K562 (cell line): ENCODE data around the gene MYL12A. TPM values are rescaled to one million over a fixed set of nuclear protein-coding genes. Genes with fewer than 3 reads are reported as not detected.

Source experiments
- CBFA2T3 ChIP-seq: fragments of 450-650 bp; IDR thresholded peaks from 2 replicates; pipeline ENCODE4 v1.6.1; 2017
- CC2D1A ChIP-seq: fragments of 450-650 bp; IDR thresholded peaks from 2 replicates; pipeline ENCODE4 v1.6.1; 2017; ENCODE audit warnings: mild to moderate bottlenecking
- CHD4 ChIP-seq: fragments of 200-600 bp; sonication (generic); IDR thresholded peaks from 3 replicates; pipeline ENCODE4 v1.6.1; 2012; ENCODE audit warnings: low read depth, mild to moderate bottlenecking, mixed read lengths, low read length, inconsistent platforms; ENCODE audit not compliant: insufficient read depth, insufficient replicate concordance, poor library complexity, severe bottlenecking
- ELK3 ChIP-seq: fragments of 450-650 bp; formaldehyde crosslinking; IDR thresholded peaks from 2 replicates; pipeline ENCODE4 v1.4.0; 2020; ENCODE audit warnings: mild to moderate bottlenecking
- EWSR1 ChIP-seq: fragments of 450-650 bp; IDR thresholded peaks from 2 replicates; pipeline ENCODE4 v1.6.1; 2018; ENCODE audit warnings: borderline replicate concordance, mild to moderate bottlenecking, low read depth, moderate library complexity; ENCODE audit not compliant: partially characterized antibody
- FOXK1 ChIP-seq: sonication (generic); formaldehyde crosslinking; IDR thresholded peaks from 2 replicates; pipeline ENCODE4 v1.8.0; 2022; ENCODE audit warnings: missing genetic modification reagents, mild to moderate bottlenecking, borderline replicate concordance
- ILK ChIP-seq: fragments of 450-650 bp; IDR thresholded peaks from 2 replicates; pipeline ENCODE4 v1.6.1; 2016; ENCODE audit warnings: missing genetic modification characterization, low read depth, mild to moderate bottlenecking, missing compliant biosample characterization, moderate library complexity, borderline replicate concordance
- IRF2 ChIP-seq: sonication (generic); formaldehyde crosslinking; IDR thresholded peaks from 2 replicates; pipeline ENCODE4 v1.8.1; 2022; ENCODE audit warnings: mild to moderate bottlenecking, missing genetic modification reagents
- KDM4B ChIP-seq, 2 experiments: fragments of 450-650 bp in 1 of 2; sonication (generic) in 1 of 2; IDR thresholded peaks; 2 replicates each; pipeline ENCODE4 v1.6.1; 2016 to 2017; ENCODE audit warnings: borderline replicate concordance in 2 of 2, antibody characterized with exemption in 1 of 2, low read depth in 1 of 2, mild to moderate bottlenecking in 1 of 2
- NCOA6 ChIP-seq: fragments of 450-650 bp; IDR thresholded peaks from 2 replicates; pipeline ENCODE4 v1.6.1; 2017; ENCODE audit warnings: mild to moderate bottlenecking
- NFE2 ChIP-seq: IDR thresholded peaks from 2 replicates; pipeline ENCODE4 v1.6.1; 2014; ENCODE audit warnings: antibody characterized with exemption, low read depth
- NR2F6 ChIP-seq: fragments of 450-650 bp; formaldehyde crosslinking; IDR thresholded peaks from 2 replicates; pipeline ENCODE4 v1.4.0; 2020; ENCODE audit warnings: mild to moderate bottlenecking
- POU5F1 ChIP-seq: fragments of 150-350 bp; IDR thresholded peaks from 2 replicates; pipeline ENCODE4 v1.6.1; 2014; ENCODE audit warnings: borderline replicate concordance, low read length, low read depth, mild to moderate bottlenecking; ENCODE audit not compliant: partially characterized antibody
- RBM25 ChIP-seq: fragments of 200-400 bp; formaldehyde crosslinking; IDR thresholded peaks from 2 replicates; pipeline ENCODE4 v1.6.1; 2018; ENCODE audit warnings: low read length, low read depth, moderate library complexity; ENCODE audit not compliant: severe bottlenecking
- SMARCB1 ChIP-seq: IDR thresholded peaks from 2 replicates; pipeline ENCODE4 v1.6.1; 2011; ENCODE audit warnings: improper control_type of control experiment, low read depth; ENCODE audit not compliant: insufficient read length
- SREBF2 ChIP-seq: sonication (generic); formaldehyde crosslinking; IDR thresholded peaks from 2 replicates; pipeline ENCODE4 v1.4.0; 2020; ENCODE audit warnings: mild to moderate bottlenecking, missing genetic modification reagents
- WHSC1 ChIP-seq: IDR thresholded peaks from one replicate; pipeline ENCODE4 v1.6.1; 2012; ENCODE audit warnings: low read length, control low read depth, inconsistent platforms
- ZEB2 ChIP-seq: fragments of 450-650 bp; IDR thresholded peaks from 2 replicates; pipeline ENCODE4 v1.6.1; 2016
- ZNF121 ChIP-seq: sonication (generic); formaldehyde crosslinking; conservative IDR thresholded peaks from 2 replicates; pipeline ENCODE4 v1.8.0; 2022; ENCODE audit warnings: missing genetic modification reagents
- ZNF408 ChIP-seq: fragments of 250-450 bp; sonication (Bioruptor Pico); IDR thresholded peaks from 2 replicates; pipeline ENCODE4 v1.4.0; 2020; ENCODE audit warnings: low read depth, mild to moderate bottlenecking, moderate library complexity
- ZNF507 ChIP-seq: conservative IDR thresholded peaks from 2 replicates; pipeline ENCODE4 v1.6.1; 2017; ENCODE audit warnings: missing genetic modification characterization, missing compliant biosample characterization
- ZNF766 ChIP-seq: fragments of 200-800 bp; sonication (Bioruptor generic); conservative IDR thresholded peaks from 2 replicates; pipeline ENCODE4 v1.6.1; 2016; ENCODE audit warnings: missing genetic modification characterization, missing compliant biosample characterization
- ZNF780A ChIP-seq: fragments of 250-450 bp; sonication (Bioruptor Pico); IDR thresholded peaks from 2 replicates; pipeline ENCODE4 v1.5.0; 2021; ENCODE audit warnings: mild to moderate bottlenecking
- polyA plus RNA-seq, 8 experiments: library from polyadenylated mRNA; depleted of rRNA in 4 of 8; stranded (reverse) in 5 of 8; unstranded in 3 of 8; fragments of >200 nt; fragmentation: Nextera tagmentation in 2 of 8; fragmentation: Illumina TruSeq in 1 of 8; extraction: Ambion mirVana in 2 of 8; extraction: Trizol in 1 of 8; gene quantifications; 2 replicates each; pipeline versions ENCODE4 v1.2.1 to v1.2.3, GENCODE V29; 2011 to 2014; ENCODE audit warnings: inconsistent platforms in 1 of 8, missing spikeins in 1 of 8
- total RNA-seq, 7 experiments: library from RNA; depleted of rRNA in 6 of 7; stranded (reverse); fragments of >200 nt in 6 of 7; fragmentation: Illumina TruSeq in 2 of 7; extraction: Trizol in 2 of 7; gene quantifications; 2 replicates each; pipeline versions ENCODE4 v1.2.1 to v1.2.3, GENCODE V29; 2011 to 2021; ENCODE audit warnings: low replicate concordance in 1 of 7
- TF ChIP-seq, protein P1 (sequence below): fragments of 450-650 bp; formaldehyde crosslinking; IDR thresholded peaks from 2 replicates; pipeline ENCODE4 v1.4.0; 2020; ENCODE audit warnings: mild to moderate bottlenecking, moderate library complexity
- TF ChIP-seq, protein P2 (sequence below): IDR thresholded peaks from 2 replicates; pipeline ENCODE4 v1.6.1; 2016; ENCODE audit warnings: missing genetic modification characterization, missing compliant biosample characterization

Gene MYL12A
- total and polyA plus RNA-seq, 9 of the 15 experiments (the other 6 are each of a cell fraction or from before 2014, with no cell fraction given) = 308 to 1,031 (median 559) TPM

GRCh38 chr18:3246635-3247239 lies 864 bp upstream of the MYL12A start (continued):
- TF ChIP-seq ELK3 (CRISPR knock-in tag) = no peak
- TF ChIP-seq CHD4 = no peak
- peak; percentile 84; the same call in 1 of the 2 replicates for TF ChIP-seq CC2D1A
- no peak for TF ChIP-seq NCOA6
- no peak for TF ChIP-seq KDM4B (IDR thresholded peaks at IDR 0.05; ENCODE audit: borderline replicate concordance in 2 of 2, low read depth in 1 of 2)
- TF ChIP-seq IRF2 = no peak
- no peak for TF ChIP-seq FOXK1 (CRISPR knock-in tag)
- no peak for TF ChIP-seq POU5F1
- TF ChIP-seq NR2F6 = no peak
- no peak for TF ChIP-seq EWSR1
- no peak for TF ChIP-seq WHSC1
- no peak for TF ChIP-seq SMARCB1
- no peak for TF ChIP-seq NFE2
- TF ChIP-seq SREBF2 (CRISPR knock-in tag) = no peak
- TF ChIP-seq ILK (tag) = 0 out of 2 replicates have a peak, but pooled peaks have one; percentile 47
- no peak; the same call in 1 of the 2 replicates for TF ChIP-seq ZEB2
- no peak for TF ChIP-seq RBM25
- no peak for TF ChIP-seq CBFA2T3
- TF ChIP-seq, protein P1, sequence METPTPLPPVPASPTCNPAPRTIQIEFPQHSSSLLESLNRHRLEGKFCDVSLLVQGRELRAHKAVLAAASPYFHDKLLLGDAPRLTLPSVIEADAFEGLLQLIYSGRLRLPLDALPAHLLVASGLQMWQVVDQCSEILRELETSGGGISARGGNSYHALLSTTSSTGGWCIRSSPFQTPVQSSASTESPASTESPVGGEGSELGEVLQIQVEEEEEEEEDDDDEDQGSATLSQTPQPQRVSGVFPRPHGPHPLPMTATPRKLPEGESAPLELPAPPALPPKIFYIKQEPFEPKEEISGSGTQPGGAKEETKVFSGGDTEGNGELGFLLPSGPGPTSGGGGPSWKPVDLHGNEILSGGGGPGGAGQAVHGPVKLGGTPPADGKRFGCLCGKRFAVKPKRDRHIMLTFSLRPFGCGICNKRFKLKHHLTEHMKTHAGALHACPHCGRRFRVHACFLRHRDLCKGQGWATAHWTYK (CRISPR knock-in tag) = peak; percentile 86; the same call in 1 of the 2 replicates
- TF ChIP-seq ZNF780A (CRISPR knock-in tag) = no peak
- no peak for TF ChIP-seq ZNF121 (CRISPR knock-in tag)
- TF ChIP-seq, protein P2, sequence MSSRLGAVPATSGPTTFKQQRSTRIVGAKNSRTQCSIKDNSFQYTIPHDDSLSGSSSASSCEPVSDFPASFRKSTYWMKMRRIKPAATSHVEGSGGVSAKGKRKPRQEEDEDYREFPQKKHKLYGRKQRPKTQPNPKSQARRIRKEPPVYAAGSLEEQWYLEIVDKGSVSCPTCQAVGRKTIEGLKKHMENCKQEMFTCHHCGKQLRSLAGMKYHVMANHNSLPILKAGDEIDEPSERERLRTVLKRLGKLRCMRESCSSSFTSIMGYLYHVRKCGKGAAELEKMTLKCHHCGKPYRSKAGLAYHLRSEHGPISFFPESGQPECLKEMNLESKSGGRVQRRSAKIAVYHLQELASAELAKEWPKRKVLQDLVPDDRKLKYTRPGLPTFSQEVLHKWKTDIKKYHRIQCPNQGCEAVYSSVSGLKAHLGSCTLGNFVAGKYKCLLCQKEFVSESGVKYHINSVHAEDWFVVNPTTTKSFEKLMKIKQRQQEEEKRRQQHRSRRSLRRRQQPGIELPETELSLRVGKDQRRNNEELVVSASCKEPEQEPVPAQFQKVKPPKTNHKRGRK (tag) = no peak
- no peak for TF ChIP-seq ZNF507
- no peak for TF ChIP-seq ZNF766 (CRISPR knock-in tag)
- TF ChIP-seq ZNF408 (CRISPR knock-in tag) = no peak
